Transverse colon (tissue), 4 donors: ENCODE measurements around the gene CLCA1.

Experiments
- CTCF ChIP-seq, 5 experiments: fragments of 200-600 bp in 3 of 5; fragments of 450-650 bp in 2 of 5; sonication (generic) in 3 of 5; IDR thresholded peaks; 1 replicate in 2 of 5; 2 replicates in 3 of 5; pipeline ENCODE4 v1.5.1; 2016 to 2017; ENCODE audit warnings: antibody characterized with exemption in 5 of 5, inconsistent platforms in 3 of 5, mild to moderate bottlenecking in 2 of 5, moderate library complexity in 1 of 5
- POLR2A ChIP-seq: fragments of 450-650 bp; IDR thresholded peaks from one replicate; pipeline ENCODE4 v1.6.1; 2016; ENCODE audit warnings: antibody characterized with exemption, mild to moderate bottlenecking, moderate library complexity
- POLR2AphosphoS5 ChIP-seq, 3 donors: sonication (generic); formaldehyde crosslinking; IDR thresholded peaks; one replicate each; pipeline ENCODE4 v1.6.1; 2016; ENCODE audit warnings: antibody characterized with exemption in 3 of 3

GRCh38 chr1:86487811-86488141 lies 19.0 kb downstream of the CLCA1 start:
- no peak for TF ChIP-seq POLR2A
- no peak for TF ChIP-seq CTCF (IDR thresholded peaks at IDR 0.05)
- no peak for TF ChIP-seq POLR2AphosphoS5 (IDR thresholded peaks at IDR 0.05)
